K562 (cell line): Measurements from ENCODE around the gene CASP5. TPM values are rescaled to one million over a fixed set of nuclear protein-coding genes. Genes with fewer than 3 reads are reported as not detected.

Experiments used
- ATAC-seq: fragments of 200-7000 bp; cut with Tn5 transposase; 3 replicates; pipeline ENCODE4 v1.9.1; 2020; ENCODE audit warnings: moderate library complexity
- BruUV-seq: library from RNA; stranded (reverse); fragments of 400-500 nt; replicated peaks from 2 replicates; lab custom pipeline; 2021; lab: Mats Ljungman, UMichigan
- CTCF ChIA-PET: fragments of 300-600 bp; formaldehyde crosslinking; extraction: SDS; loops from one replicate; lab custom pipeline; 2021; ENCODE audit warnings: low intra/inter-chr PET ratio; lab: Yijun Ruan, JAX
- POLR2A ChIA-PET: fragments of 300-600, 350-650 bp; sonication (Branson Sonifier 250); formaldehyde crosslinking; extraction: SDS; loops from one replicate; lab custom pipeline; 2021; ENCODE audit warnings: antibody characterized with exemption, inconsistent platforms; lab: Yijun Ruan, JAX
- DNase-seq, 4 experiments: peaks; one replicate each; pipeline versions ENCODE4 v3.0.0 to v3.0.0-alpha.2; 2011 to 2018; ENCODE audit warnings: low spot score in 3 of 4, mixed read lengths in 3 of 4; ENCODE audit errors: extremely low read depth in 1 of 4
- FAIRE-seq: peaks from 2 replicates; lab custom pipeline; 2011; peaks lifted over from hg19 to GRCh38; lab: Jason Lieb, UNC
- H2AFZ ChIP-seq: 2 replicates; pipeline ENCODE4 v1.6.0; 2011; ENCODE audit warnings: low read depth, low read length, control low read depth, inconsistent platforms
- H3K27ac ChIP-seq: fragments of 200-600 bp; 3 replicates; pipeline ENCODE4 v1.8.0; 2011; ENCODE audit warnings: low read depth, mild to moderate bottlenecking, control low read depth, inconsistent platforms, low read length, moderate library complexity, mixed read lengths; ENCODE audit errors: extremely low read depth
- H3K27me3 ChIP-seq, 2 experiments: fragments of 300-600 bp in 1 of 2; 2 replicates in 1 of 2; 3 replicates in 1 of 2; pipeline versions ENCODE4 v1.6.0 to v1.8.0; 2011; ENCODE audit warnings: inconsistent platforms in 2 of 2, low read length in 2 of 2, mild to moderate bottlenecking in 1 of 2, mixed read lengths in 1 of 2, moderate library complexity in 1 of 2; ENCODE audit not compliant: control insufficient read depth in 2 of 2, insufficient read depth in 2 of 2
- H3K36me3 ChIP-seq: fragments of 300-600 bp; 3 replicates; pipeline ENCODE4 v1.8.0; 2011; ENCODE audit warnings: mild to moderate bottlenecking, low read length, inconsistent platforms; ENCODE audit not compliant: control insufficient read depth, insufficient read depth
- H3K4me1 ChIP-seq, 2 experiments: fragments of 200-600 bp in 1 of 2; replicated peaks in 1 of 2; 2 replicates in 1 of 2; 3 replicates in 1 of 2; pipeline versions ENCODE4 v1.5.1 to v1.8.0; 2011; ENCODE audit warnings: inconsistent platforms in 2 of 2, low read length in 2 of 2, mild to moderate bottlenecking in 1 of 2, mixed read lengths in 1 of 2, moderate library complexity in 1 of 2; ENCODE audit not compliant: control insufficient read depth in 2 of 2, insufficient read depth in 2 of 2
- H3K4me2 ChIP-seq: 2 replicates; pipeline ENCODE4 v1.6.1; 2011; ENCODE audit warnings: low read length, control low read depth, inconsistent platforms, mixed read lengths; ENCODE audit not compliant: insufficient read depth
- H3K4me3 ChIP-seq: fragments of 200-600 bp; sonication (generic), shearing (Covaris generic); 2 replicates; pipeline ENCODE4 v1.5.1; 2016; ENCODE audit warnings: control low read depth, inconsistent platforms
- H3K79me2 ChIP-seq: fragments of 200-600 bp; 3 replicates; pipeline ENCODE4 v1.8.0; 2011; ENCODE audit warnings: low read length, inconsistent platforms; ENCODE audit not compliant: control insufficient read depth, insufficient read depth
- H3K9ac ChIP-seq, 2 experiments: 2 replicates each; pipeline versions ENCODE4 v1.6.0 to v1.6.1; 2011; ENCODE audit warnings: low read depth in 2 of 2, low read length in 2 of 2, control low read depth in 1 of 2, inconsistent platforms in 1 of 2, mild to moderate bottlenecking in 1 of 2, mixed read lengths in 1 of 2; ENCODE audit not compliant: insufficient read depth in 1 of 2
- H3K9me1 ChIP-seq: one replicate; pipeline ENCODE4 v1.6.0; 2011; ENCODE audit warnings: inconsistent platforms, mild to moderate bottlenecking, low read length, moderate library complexity; ENCODE audit not compliant: control insufficient read depth, insufficient read depth
- H3K9me3 ChIP-seq: replicated peaks from 2 replicates; pipeline ENCODE4 v1.5.1; 2011; ENCODE audit warnings: low read depth, low read length, inconsistent platforms; ENCODE audit not compliant: control insufficient read depth, insufficient read depth
- H4K20me1 ChIP-seq: replicated peaks from 2 replicates; pipeline ENCODE4 v1.6.1; 2011; ENCODE audit warnings: low read length, inconsistent platforms, mixed read lengths; ENCODE audit not compliant: control insufficient read depth, insufficient read depth
- CEBPG ChIP-seq, 3 experiments: fragments of 200-800 bp in 1 of 3; sonication (Bioruptor generic) in 1 of 3; sonication (generic) in 1 of 3; formaldehyde crosslinking in 1 of 3; IDR thresholded peaks in 2 of 3; conservative IDR thresholded peaks in 1 of 3; 2 replicates each; pipeline versions ENCODE4 v1.6.1 to v1.8.0; 2016 to 2022; ENCODE audit warnings: missing compliant biosample characterization in 2 of 3, missing genetic modification characterization in 2 of 3, mild to moderate bottlenecking in 1 of 3, missing genetic modification reagents in 1 of 3
- HMGXB4 ChIP-seq: sonication (generic); formaldehyde crosslinking; IDR thresholded peaks from 2 replicates; pipeline ENCODE4 v1.8.1; 2023; ENCODE audit warnings: mild to moderate bottlenecking, missing genetic modification reagents
- KHSRP ChIP-seq: fragments of 450-650 bp; IDR thresholded peaks from 2 replicates; pipeline ENCODE4 v1.6.1; 2017
- RCOR1 ChIP-seq, 2 experiments: IDR thresholded peaks; 2 replicates each; pipeline ENCODE4 v1.6.1; 2012; ENCODE audit warnings: low read depth in 2 of 2, low read length in 2 of 2, borderline replicate concordance in 1 of 2, improper control_type of control experiment in 1 of 2
- RFX5 ChIP-seq: IDR thresholded peaks from 2 replicates; pipeline ENCODE4 v1.6.1; 2011; ENCODE audit warnings: low read depth, mild to moderate bottlenecking, improper control_type of control experiment, low read length
- RHOXF2B ChIP-seq: fragments of 250-450 bp; sonication (Bioruptor Pico); conservative IDR thresholded peaks from 2 replicates; pipeline ENCODE4 v1.5.1; 2021
- SMARCB1 ChIP-seq: IDR thresholded peaks from 2 replicates; pipeline ENCODE4 v1.6.1; 2011; ENCODE audit warnings: improper control_type of control experiment, low read depth; ENCODE audit not compliant: insufficient read length
- SNIP1 ChIP-seq: fragments of 450-650 bp; IDR thresholded peaks from 2 replicates; pipeline ENCODE4 v1.7.1; 2017; ENCODE audit warnings: low read depth, mild to moderate bottlenecking
- XRCC3 ChIP-seq: fragments of 450-650 bp; IDR thresholded peaks from 2 replicates; pipeline ENCODE4 v1.6.1; 2017; ENCODE audit warnings: mild to moderate bottlenecking, moderate library complexity
- ZEB2 ChIP-seq: fragments of 450-650 bp; IDR thresholded peaks from 2 replicates; pipeline ENCODE4 v1.6.1; 2016
- ZFX ChIP-seq: sonication (generic); formaldehyde crosslinking; IDR thresholded peaks from 2 replicates; pipeline ENCODE4 v1.8.0; 2022; ENCODE audit warnings: mild to moderate bottlenecking, missing genetic modification reagents, moderate library complexity
- ZNF311 ChIP-seq: fragments of 250-450 bp; sonication (Bioruptor Pico); IDR thresholded peaks from 2 replicates; pipeline ENCODE4 v1.4.0; 2020; ENCODE audit warnings: mild to moderate bottlenecking, moderate library complexity
- ZNF324 ChIP-seq: fragments of 250-450 bp; sonication (Bioruptor Pico); IDR thresholded peaks from 2 replicates; pipeline ENCODE4 v1.4.0; 2020; ENCODE audit warnings: mild to moderate bottlenecking
- ZNF436 ChIP-seq: fragments of 250-450, 450-650 bp; sonication (Bioruptor Pico); formaldehyde crosslinking; IDR thresholded peaks from 2 replicates; pipeline ENCODE4 v1.7.0; 2020; ENCODE audit warnings: mild to moderate bottlenecking
- ZNF764 ChIP-seq: fragments of 250-450 bp; sonication (Bioruptor Pico); IDR thresholded peaks from 2 replicates; pipeline ENCODE4 v1.4.0; 2020; ENCODE audit warnings: low read depth, mild to moderate bottlenecking, moderate library complexity
- WGBS: fragments of 100-300 bp; shearing (Covaris generic); methylation state at CpG from one replicate; pipeline ENCODE4 v1.1.6; 2016; ENCODE audit warnings: low coverage, mixed read lengths; ENCODE audit not compliant: insufficient coverage; ENCODE audit errors: missing lambda C conversion rate; 5-methylcytosine and 5-hydroxymethylcytosine counted together
- in situ Hi-C: fragments of 300-500 bp; cut with MboI; formaldehyde crosslinking; loops from 4 replicates; pipeline ENCODE4 v1.15.0; 2018; ENCODE audit warnings: inconsistent platforms, mixed read lengths
- intact Hi-C: fragments of 100-400 bp; cut with micrococcal nuclease; formaldehyde crosslinking; loops from 2 replicates; pipeline ENCODE4 v1.14.2; 2022
- polyA plus RNA-seq, 8 experiments: library from polyadenylated mRNA; depleted of rRNA in 4 of 8; stranded (reverse) in 5 of 8; unstranded in 3 of 8; fragments of >200 nt; fragmentation: Nextera tagmentation in 2 of 8; fragmentation: Illumina TruSeq in 1 of 8; extraction: Ambion mirVana in 2 of 8; extraction: Trizol in 1 of 8; gene quantifications; 2 replicates each; pipeline versions ENCODE4 v1.2.1 to v1.2.3, GENCODE V29; 2011 to 2014; ENCODE audit warnings: inconsistent platforms in 1 of 8, missing spikeins in 1 of 8
- total RNA-seq, 7 experiments: library from RNA; depleted of rRNA in 6 of 7; stranded (reverse); fragments of >200 nt in 6 of 7; fragmentation: Illumina TruSeq in 2 of 7; extraction: Trizol in 2 of 7; gene quantifications; 2 replicates each; pipeline versions ENCODE4 v1.2.1 to v1.2.3, GENCODE V29; 2011 to 2021; ENCODE audit warnings: low replicate concordance in 1 of 7
- TF ChIP-seq, protein P1 (sequence below): IDR thresholded peaks from 3 replicates; pipeline ENCODE4 v1.6.1; 2011; ENCODE audit warnings: borderline replicate concordance, mild to moderate bottlenecking; ENCODE audit not compliant: insufficient read length, insufficient read depth

Gene CASP5
- total and polyA plus RNA-seq, 9 of the 15 experiments (the other 6 are each of a cell fraction or from before 2014, with no cell fraction given) = not detected

- no peak overlapping the region for H3K27ac ChIP-seq
- intact Hi-C loops (no loop called here), in situ Hi-C loops (no loop called here)
- H2AFZ ChIP-seq = no peak overlapping the region
- 0% methylated on average over 3 of the region's 3 CpGs for WGBS
- H3K9ac ChIP-seq = no peak overlapping the region
- no peaks in the 10 kb centered on the region for H3K9me1 ChIP-seq
- no peak for DNase-seq
- ChIA-PET CTCF (no interaction called here), POLR2A (interaction anchor here (0.8 kb wide), 1 partner anchor 209 kb away, joined by 3 read pairs; no protein-coding TSS in a partner anchor)
- ATAC-seq = no peak
- no peaks in the 10 kb centered on the region for H3K79me2 ChIP-seq
- H3K4me1 ChIP-seq = no peaks in the 10 kb centered on the region
- BruUV-seq = no TSS peak
- no peaks in the 10 kb centered on the region; the same call in 1 of the 2 replicates for H3K9me3 ChIP-seq
- H3K4me3 ChIP-seq = no peak overlapping the region
- no peaks in the 10 kb centered on the region for H3K27me3 ChIP-seq
- H3K36me3 ChIP-seq = no peaks in the 10 kb centered on the region
- FAIRE-seq = no peak
- no peak overlapping the region for H3K4me2 ChIP-seq
- TF ChIP-seq RFX5 = no peak
- TF ChIP-seq RHOXF2B (CRISPR knock-in tag) = no peak
- TF ChIP-seq SNIP1 = no peak
- no peak for TF ChIP-seq XRCC3
- no peak for TF ChIP-seq ZNF324 (CRISPR knock-in tag)
- TF ChIP-seq ZNF311 = 0 out of 2 replicates have a peak, but pooled peaks have one; percentile 20
- TF ChIP-seq SMARCB1 = no peak
- TF ChIP-seq ZFX (CRISPR knock-in tag) = no peak
- H4K20me1 ChIP-seq = no peaks in the 10 kb centered on the region
Observed at GRCh38 chr11:105027678-105028077, 4.7 kb upstream of the CASP5 start.

- FAIRE-seq (no peak), ATAC-seq (no peak), DNase-seq (no peak)
- Histone ChIP-seq H3K9ac (no peak overlapping the region), H3K79me2 (no peaks in the 10 kb centered on the region), H4K20me1 (no peaks in the 10 kb centered on the region), H2AFZ (no peak overlapping the region), H3K27me3 (no peaks in the 10 kb centered on the region), H3K4me1 (no peaks in the 10 kb centered on the region), H3K9me3 (no peaks in the 10 kb centered on the region; the same call in 1 of the 2 replicates), H3K27ac (no peak overlapping the region), H3K9me1 (no peaks in the 10 kb centered on the region), H3K4me2 (no peak overlapping the region), H3K4me3 (no peak overlapping the region), H3K36me3 (no peaks in the 10 kb centered on the region)
- intact Hi-C loops (no loop called here), in situ Hi-C loops (no loop called here)
- ChIA-PET CTCF (no interaction called here), POLR2A (no interaction called here)
- BruUV-seq = no TSS peak
- 0% methylated on average over 1 of the region's 1 CpG for whole genome bisulfite sequencing
- TF ChIP-seq, protein P1, sequence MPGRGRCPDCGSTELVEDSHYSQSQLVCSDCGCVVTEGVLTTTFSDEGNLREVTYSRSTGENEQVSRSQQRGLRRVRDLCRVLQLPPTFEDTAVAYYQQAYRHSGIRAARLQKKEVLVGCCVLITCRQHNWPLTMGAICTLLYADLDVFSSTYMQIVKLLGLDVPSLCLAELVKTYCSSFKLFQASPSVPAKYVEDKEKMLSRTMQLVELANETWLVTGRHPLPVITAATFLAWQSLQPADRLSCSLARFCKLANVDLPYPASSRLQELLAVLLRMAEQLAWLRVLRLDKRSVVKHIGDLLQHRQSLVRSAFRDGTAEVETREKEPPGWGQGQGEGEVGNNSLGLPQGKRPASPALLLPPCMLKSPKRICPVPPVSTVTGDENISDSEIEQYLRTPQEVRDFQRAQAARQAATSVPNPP = no peak
- TF ChIP-seq KHSRP = no peak
- no peak for TF ChIP-seq CEBPG (CRISPR knock-in tag; IDR thresholded peaks at IDR 0.05)
- TF ChIP-seq CEBPG (tag; conservative IDR thresholded peaks at IDR 0.05 in 1 of 2, IDR thresholded peaks at IDR 0.05 in 1 of 2) = no peak
- TF ChIP-seq ZNF764 (CRISPR knock-in tag) = no peak
- TF ChIP-seq ZEB2 = no peak
- TF ChIP-seq HMGXB4 (CRISPR knock-in tag) = no peak
- TF ChIP-seq ZNF436 = no peak
- no peak for TF ChIP-seq RCOR1 (IDR thresholded peaks at IDR 0.05; ENCODE audit: borderline replicate concordance in 1 of 2, low read depth in 2 of 2, low read length in 2 of 2)
Observed at GRCh38 chr11:105024394-105024793, 1.4 kb upstream of the CASP5 start.
